ENCODE measurements around the gene ORM1. TPM values are rescaled to one million over a fixed set of nuclear protein-coding genes. Genes with fewer than 3 reads are reported as not detected.
"Not testable (repeated sequence)": the region's sequence is repeated elsewhere in the genome, so short reads cannot be mapped to it uniquely, and the experiment has no call there.

The ORM1 gene
- total RNA-seq, 2 experiments from 2014 or later, result not detected

DNA sequence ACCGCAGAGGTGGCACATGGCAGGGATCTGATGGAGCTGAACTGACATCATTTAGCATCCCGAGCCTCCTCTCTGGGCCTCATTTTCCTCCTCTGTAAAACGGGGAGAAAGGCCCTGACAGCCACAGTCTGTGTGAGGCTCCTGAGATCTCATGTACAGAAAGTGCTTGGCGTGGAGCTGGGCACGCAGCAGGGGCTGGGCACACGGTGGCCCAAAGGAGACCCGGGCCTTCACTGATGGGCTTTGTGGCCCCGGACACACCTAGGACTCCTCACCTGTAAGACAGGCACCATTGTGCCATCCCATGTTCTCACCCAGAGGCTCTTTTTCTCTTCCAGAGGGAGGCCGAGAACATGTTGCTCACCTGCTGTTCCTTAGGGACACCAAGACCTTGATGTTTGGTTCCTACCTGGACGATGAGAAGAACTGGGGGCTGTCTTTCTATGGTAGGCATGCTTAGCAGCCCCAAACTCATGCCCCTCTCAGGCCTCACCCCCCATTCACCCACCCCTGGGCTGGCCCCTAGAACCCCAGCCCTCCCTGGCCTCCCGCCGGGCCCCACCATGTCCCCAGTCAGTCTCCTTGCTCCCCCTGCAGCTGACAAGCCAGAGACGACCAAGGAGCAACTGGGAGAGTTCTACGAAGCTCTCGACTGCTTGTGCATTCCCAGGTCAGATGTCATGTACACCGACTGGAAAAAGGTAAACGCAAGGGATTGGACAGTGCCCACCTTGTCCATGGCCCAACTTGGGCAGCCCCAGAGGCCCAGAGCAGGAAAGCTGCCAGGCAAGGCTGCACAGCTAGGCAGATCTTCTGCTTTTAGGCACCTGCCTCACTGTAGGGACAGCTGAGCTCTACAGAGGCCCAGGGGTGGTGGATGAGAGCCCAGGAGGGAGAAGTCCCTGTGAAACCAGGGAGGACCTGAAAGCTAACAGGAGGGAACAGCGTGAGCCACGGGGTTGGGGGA lies 8.6 kb downstream of the ORM1 start:
- H3K27me3 Mint-ChIP-seq, H3K9me3 Mint-ChIP-seq, H3K4me1 Mint-ChIP-seq, H3K27ac Mint-ChIP-seq, H3K4me3 Mint-ChIP-seq, DNase-seq: not testable (repeated sequence)
- POLR2A ChIA-PET, result interaction anchor here (1.2 kb wide), 3 partner anchors 52 to 852 kb away, joined by 3 to 5 read pairs (median 4); partner anchors contain the start of gene AKNA
- ATAC-seq (ENCODE audit: low read depth), result peak; percentile 26
- peaks cover 18% of the 10 kb centered on the region for H3K36me3 Mint-ChIP-seq

GRCh38 chr9:114332474-114333040 lies 9.7 kb downstream of the ORM1 start:
- not testable (repeated sequence) for H3K4me1 Mint-ChIP-seq, H3K27me3 Mint-ChIP-seq, H3K4me3 Mint-ChIP-seq, DNase-seq, H3K9me3 Mint-ChIP-seq
- ATAC-seq (ENCODE audit: low read depth), result peak; percentile 8
- Mint-ChIP-seq H3K36me3 (peaks cover 19% of the 10 kb centered on the region), H3K27ac (peak overlapping the region; percentile 54)
- POLR2A ChIA-PET, result interaction anchor here (1.0 to 1.2 kb wide), 3 partner anchors 51 to 55 kb away, joined by 3 to 5 read pairs (median 4); partner anchors contain the start of gene AKNA

- ATAC-seq (ENCODE audit: low read depth); H3K27ac Mint-ChIP-seq; H3K27me3 Mint-ChIP-seq; DNase-seq; H3K9me3 Mint-ChIP-seq; H3K4me1 Mint-ChIP-seq; POLR2A ChIA-PET; H3K4me3 Mint-ChIP-seq: not testable (repeated sequence)
- peaks cover 27% of the 10 kb centered on the region for H3K36me3 Mint-ChIP-seq
Observed at GRCh38 chr9:114333718-114334117, 10.8 kb downstream of the ORM1 start.

- ATAC-seq (ENCODE audit: low read depth) (no peak), DNase-seq (no peak)
- Mint-ChIP-seq H3K9me3 (no peaks in the 10 kb centered on the region), H3K4me1 (peaks cover 10% of the 10 kb centered on the region), H3K4me3 (no peak overlapping the region), H3K27ac (no peak overlapping the region), H3K36me3 (peaks cover 33% of the 10 kb centered on the region), H3K27me3 (no peaks in the 10 kb centered on the region)
- POLR2A ChIA-PET, result no interaction called here
Observed at GRCh38 chr9:114334490-114334889, 11.6 kb downstream of the ORM1 start.

DNA sequence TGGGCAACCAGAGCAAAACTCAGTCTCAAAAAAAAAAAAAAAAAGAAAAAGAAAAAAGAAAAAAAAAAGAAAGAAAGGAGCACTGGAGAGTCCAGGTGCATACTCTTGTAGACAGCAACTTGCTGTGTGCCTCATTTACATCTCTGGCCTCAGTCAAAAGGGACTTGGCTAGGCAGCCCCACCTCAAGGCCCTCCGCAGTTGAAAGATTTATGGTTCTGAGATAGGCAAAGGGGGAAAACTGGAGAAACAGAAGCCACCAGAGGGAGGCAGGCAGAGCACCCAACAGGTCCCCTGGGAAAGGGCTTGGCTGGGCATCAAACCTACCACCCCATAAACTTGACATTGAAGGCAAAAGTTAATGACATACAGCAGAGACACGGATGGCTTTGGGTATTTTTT lies 12.8 kb downstream of the ORM1 start:
- Mint-ChIP-seq H3K4me1 (peaks cover 14% of the 10 kb centered on the region), H3K27ac (no peak overlapping the region), H3K9me3 (no peaks in the 10 kb centered on the region), H3K4me3 (no peak overlapping the region), H3K36me3 (peaks cover 41% of the 10 kb centered on the region), H3K27me3 (no peaks in the 10 kb centered on the region)
- no peak for ATAC-seq (ENCODE audit: low read depth)
- DNase-seq, result no peak
- POLR2A ChIA-PET, result interaction anchor here (11.4 kb wide), 1 partner anchor 52 kb away, joined by 104 read pairs; the partner anchor contains the start of gene AKNA

- Mint-ChIP-seq H3K4me3 (no peak overlapping the region), H3K4me1 (peaks cover 15% of the 10 kb centered on the region), H3K27me3 (no peaks in the 10 kb centered on the region), H3K27ac (no peak overlapping the region), H3K36me3 (peaks cover 43% of the 10 kb centered on the region), H3K9me3 (no peaks in the 10 kb centered on the region)
- POLR2A ChIA-PET, result interaction anchor here (0.9 to 11.4 kb wide), 2 partner anchors 37 to 51 kb away, joined by 3 to 104 read pairs; partner anchors contain the start of gene AKNA
- DNase-seq (no peak), ATAC-seq (ENCODE audit: low read depth) (no peak)
Observed at GRCh38 chr9:114336157-114336556, 13.3 kb downstream of the ORM1 start.

DNA sequence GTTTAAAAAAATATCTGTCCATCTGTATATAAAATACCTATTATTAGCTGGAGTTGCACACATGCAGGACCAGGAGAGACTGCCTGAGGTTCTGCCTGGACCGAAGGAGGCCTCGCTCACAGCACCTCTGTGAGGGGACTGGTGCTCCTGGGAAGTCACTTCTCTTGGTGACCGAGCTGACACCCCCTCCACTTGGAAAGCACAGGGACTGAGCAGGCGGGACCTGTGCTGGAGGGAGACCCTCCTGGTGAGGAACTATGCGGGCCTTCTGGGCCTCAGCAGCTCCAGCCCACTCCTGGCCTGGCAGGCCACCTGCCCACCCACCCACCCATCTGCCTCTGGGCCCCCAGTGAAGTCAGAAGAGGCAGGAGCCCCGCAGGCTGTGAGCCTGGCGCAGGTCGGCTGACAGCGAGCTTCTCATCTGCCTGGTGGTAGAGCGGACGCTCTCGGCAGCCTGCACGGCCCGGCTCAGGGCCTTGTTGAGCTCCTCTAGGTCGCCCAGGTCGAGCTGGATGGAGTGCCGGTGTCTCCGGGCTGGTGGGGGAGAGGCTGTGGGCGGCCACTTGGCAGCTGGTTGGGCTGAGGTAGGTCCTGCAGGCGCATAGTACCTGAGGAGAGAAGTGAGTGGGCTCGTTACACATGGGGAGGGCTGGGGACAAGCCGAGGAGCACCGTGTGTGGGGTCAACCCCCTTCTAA lies 13.9 kb downstream of the ORM1 start:
- Mint-ChIP-seq H3K4me1 (peaks cover 18% of the 10 kb centered on the region), H3K27ac (no peak overlapping the region), H3K27me3 (no peaks in the 10 kb centered on the region), H3K4me3 (no peak overlapping the region), H3K36me3 (peaks cover 47% of the 10 kb centered on the region), H3K9me3 (no peaks in the 10 kb centered on the region)
- DNase-seq (no peak), ATAC-seq (ENCODE audit: low read depth) (no peak)
- POLR2A ChIA-PET, result interaction anchor here (0.9 to 11.4 kb wide), 3 partner anchors 12 to 51 kb away, joined by 3 to 104 read pairs (median 3); partner anchors contain the start of gene AKNA

- Mint-ChIP-seq H3K9me3 (no peaks in the 10 kb centered on the region), H3K36me3 (peaks cover 53% of the 10 kb centered on the region), H3K27me3 (no peaks in the 10 kb centered on the region), H3K27ac (no peak overlapping the region), H3K4me1 (peaks cover 17% of the 10 kb centered on the region), H3K4me3 (no peak overlapping the region)
- POLR2A ChIA-PET, result interaction anchor here (1.2 to 11.4 kb wide), 4 partner anchors 10 to 49 kb away, joined by 3 to 104 read pairs (median 10); partner anchors contain the start of gene AKNA
- DNase-seq (no peak), ATAC-seq (ENCODE audit: low read depth) (no peak)
Observed at GRCh38 chr9:114338187-114338586, 15.3 kb downstream of the ORM1 start.

DNA sequence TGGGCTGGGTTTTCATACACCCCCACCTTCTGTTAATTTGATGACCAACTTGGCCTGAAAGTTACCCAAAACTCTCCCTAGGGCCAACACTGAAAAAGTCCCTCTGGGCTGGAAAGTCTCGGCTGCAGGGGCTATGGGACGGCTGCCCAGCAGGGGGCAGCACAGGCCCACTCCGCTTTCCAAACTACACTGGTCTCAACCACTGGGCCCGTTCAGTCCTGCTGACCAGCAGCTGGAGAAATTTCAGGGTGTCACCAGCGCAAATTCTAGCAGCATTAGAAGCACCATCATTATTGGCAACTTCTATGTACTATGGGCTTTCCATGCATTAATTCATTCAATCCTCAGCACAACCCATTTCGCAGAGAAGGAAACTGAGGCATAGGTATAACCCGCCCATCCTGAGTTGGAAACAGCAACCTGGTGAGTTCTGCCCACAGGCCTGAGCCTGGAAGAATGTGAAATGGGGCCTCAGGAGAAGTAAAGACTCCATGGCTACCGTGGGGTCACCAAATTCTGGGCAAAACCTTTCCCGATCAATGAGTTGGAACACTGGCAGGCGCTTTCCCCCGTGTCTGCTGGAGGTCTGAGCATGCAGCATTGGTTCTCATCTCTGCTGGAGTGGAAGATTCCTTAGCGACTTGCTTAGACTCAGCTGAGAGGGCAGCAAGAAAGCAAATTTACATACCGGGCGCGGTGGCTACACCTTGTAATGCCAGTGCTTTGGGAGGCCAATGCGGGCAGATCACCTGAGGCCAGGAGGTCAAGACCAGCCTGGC lies 16.4 kb downstream of the ORM1 start:
- peaks cover 61% of the 10 kb centered on the region for H3K36me3 Mint-ChIP-seq
- ATAC-seq (ENCODE audit: low read depth) (peak; percentile 32), DNase-seq (peak; percentile 69)
- POLR2A ChIA-PET, result interaction anchor here (1.0 to 11.4 kb wide), 5 partner anchors 9 to 48 kb away, joined by 4 to 104 read pairs (median 8); partner anchors contain the start of gene AKNA
- H3K27me3 Mint-ChIP-seq, result no peaks in the 10 kb centered on the region
- H3K4me1 Mint-ChIP-seq, result peaks cover 22% of the 10 kb centered on the region
- no peak overlapping the region for H3K27ac Mint-ChIP-seq
- no peaks in the 10 kb centered on the region for H3K9me3 Mint-ChIP-seq
- no peak overlapping the region for H3K4me3 Mint-ChIP-seq

DNA sequence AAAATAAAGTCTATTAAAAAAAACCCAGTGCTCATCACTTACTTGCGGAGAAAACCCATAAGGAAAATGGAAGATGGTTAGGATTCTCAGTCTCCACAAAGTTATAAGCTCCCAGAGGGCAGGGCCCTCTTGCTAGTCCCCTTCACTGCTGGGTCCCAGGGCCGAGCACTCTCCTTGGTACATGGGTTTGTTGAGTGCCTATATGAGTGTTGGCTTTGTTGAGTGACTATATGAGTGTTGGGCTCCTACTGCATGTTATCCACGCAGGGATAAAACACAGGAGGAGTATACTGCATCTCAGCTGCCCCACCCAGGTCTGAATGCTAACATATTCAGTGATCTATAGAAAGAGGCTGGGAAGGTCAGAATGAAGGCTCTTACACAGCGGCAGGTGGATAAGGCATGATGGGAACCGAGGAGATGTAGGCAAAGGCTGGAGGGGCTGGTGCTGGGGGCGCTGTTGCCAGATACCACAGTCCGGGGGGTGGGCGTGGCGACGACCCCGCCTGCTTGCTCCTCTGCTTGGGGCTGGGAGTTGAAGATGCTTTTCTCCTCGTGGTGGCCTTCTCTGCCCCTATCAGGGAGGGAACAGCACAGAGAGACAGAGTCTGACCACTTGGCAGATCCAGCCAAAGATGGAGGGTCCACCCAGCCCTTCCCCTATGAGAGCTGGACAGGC lies 18.4 kb downstream of the ORM1 start:
- Mint-ChIP-seq H3K36me3 (peaks cover 52% of the 10 kb centered on the region), H3K4me1 (peaks cover 20% of the 10 kb centered on the region), H3K27ac (peak overlapping the region; percentile 27), H3K27me3 (no peaks in the 10 kb centered on the region), H3K9me3 (no peaks in the 10 kb centered on the region), H3K4me3 (no peak overlapping the region)
- POLR2A ChIA-PET, result interaction anchor here (1.0 to 11.4 kb wide), 3 partner anchors 22 to 46 kb away, joined by 3 to 104 read pairs (median 6); partner anchors contain the start of gene AKNA
- ATAC-seq (ENCODE audit: low read depth), result no peak
- DNase-seq, result no peak

GRCh38 chr9:114341991-114342390 lies 19.1 kb downstream of the ORM1 start:
- Mint-ChIP-seq H3K27ac (no peak overlapping the region), H3K27me3 (no peaks in the 10 kb centered on the region), H3K4me3 (no peak overlapping the region), H3K9me3 (no peaks in the 10 kb centered on the region), H3K36me3 (peaks cover 53% of the 10 kb centered on the region), H3K4me1 (peaks cover 20% of the 10 kb centered on the region)
- DNase-seq, result no peak
- ATAC-seq (ENCODE audit: low read depth), result no peak
- POLR2A ChIA-PET, result interaction anchor here (1.0 to 11.4 kb wide), 2 partner anchors 21 to 46 kb away, joined by 3 to 104 read pairs; partner anchors contain the start of gene AKNA

All from activated naive CD8-positive, alpha-beta T cell treated with anti-CD3 and anti-CD28 coated beads, Interleukin-2, amount 10 ng/mL, durations not matched to agents 7 days and 5 days (primary cell).